Coronary artery (tissue), 2 donors: ENCODE data around the gene OR6A2.
"Not testable (repeated sequence)": the region's sequence is repeated elsewhere in the genome, so short reads cannot be mapped to it uniquely, and the experiment has no call there.

Experiments
- DNase-seq: peaks from one replicate; pipeline ENCODE4 v3.0.0-alpha.2; 2017; ENCODE audit warnings: low spot score
- H3K27ac ChIP-seq, 2 donors: fragments of 200-600 bp; sonication (generic); one replicate each; pipeline ENCODE4 v1.5.1; 2016 to 2019
- H3K4me3 ChIP-seq: fragments of 200-600 bp; sonication (generic); 2 replicates; pipeline ENCODE4 v1.5.1; 2016; ENCODE audit warnings: mild to moderate bottlenecking, moderate library complexity
- CTCF ChIP-seq: fragments of 200-600 bp; sonication (generic); IDR thresholded peaks from one replicate; pipeline ENCODE4 v1.5.1; 2019; ENCODE audit warnings: antibody characterized with exemption

Gene OR6A2

GRCh38 chr11:6828103-6828502 is 28.6 kb upstream of the OR6A2 start:
- no peak overlapping the region for H3K27ac ChIP-seq
- DNase-seq: no peak
- no peak for TF ChIP-seq CTCF
- no peak overlapping the region for H3K4me3 ChIP-seq

GRCh38 chr11:6825231-6825744 is 25.8 kb upstream of the OR6A2 start:
- Histone ChIP-seq H3K27ac (no peak overlapping the region), H3K4me3 (no peak overlapping the region)
- no peak for TF ChIP-seq CTCF
- no peak for DNase-seq

- Histone ChIP-seq H3K27ac (no peak overlapping the region), H3K4me3 (no peak overlapping the region)
- TF ChIP-seq CTCF: no peak
- no peak for DNase-seq
Observed at GRCh38 chr11:6824136-6824823, 24.8 kb upstream of the OR6A2 start.

GRCh38 chr11:6818967-6819366 is 19.5 kb upstream of the OR6A2 start:
- Histone ChIP-seq H3K27ac (no peak overlapping the region), H3K4me3 (no peak overlapping the region)
- DNase-seq: no peak
- no peak for TF ChIP-seq CTCF

- no peak overlapping the region for H3K4me3 ChIP-seq
- no peak for DNase-seq
- TF ChIP-seq CTCF: no peak
- no peak overlapping the region for H3K27ac ChIP-seq
Observed at GRCh38 chr11:6817694-6818093, 18.2 kb upstream of the OR6A2 start.

GRCh38 chr11:6813656-6814055 is 14.2 kb upstream of the OR6A2 start:
- no peak overlapping the region for H3K4me3 ChIP-seq
- no peak for DNase-seq
- no peak overlapping the region for H3K27ac ChIP-seq
- no peak for TF ChIP-seq CTCF

- no peak for DNase-seq
- no peak overlapping the region for H3K4me3 ChIP-seq
- peak; percentile 58 for TF ChIP-seq CTCF
- no peak overlapping the region for H3K27ac ChIP-seq
Observed at GRCh38 chr11:6812390-6813005, 13.0 kb upstream of the OR6A2 start.

GRCh38 chr11:6801075-6801474 is 1.6 kb upstream of the OR6A2 start:
- H3K27ac ChIP-seq, DNase-seq, H3K4me3 ChIP-seq: not testable (repeated sequence)
